Keratinocyte (primary cell): ENCODE measurements around the gene ZNF681.
"Not testable (repeated sequence)": the region's sequence is repeated elsewhere in the genome, so short reads cannot be mapped to it uniquely, and the experiment has no call there.

Source experiments
- EZH2 ChIP-seq: IDR thresholded peaks from one replicate; pipeline ENCODE4 v1.6.1; 2012; ENCODE audit warnings: inconsistent platforms, mild to moderate bottlenecking, low read length, moderate library complexity
- TF ChIP-seq, protein P1 (sequence below), 3 experiments: IDR thresholded peaks in 1 of 3; conservative IDR thresholded peaks in 1 of 3; optimal IDR thresholded peaks in 1 of 3; 2 replicates in 2 of 3; 3 replicates in 1 of 3; pipeline versions ENCODE3 to v1.5.1; 2011; ENCODE audit warnings: low read length in 3 of 3, mild to moderate bottlenecking in 3 of 3, moderate library complexity in 2 of 3, control low read depth in 1 of 3, inconsistent platforms in 1 of 3; ENCODE audit not compliant: insufficient read depth in 2 of 3; ENCODE audit errors: extremely low read depth in 1 of 3

DNA sequence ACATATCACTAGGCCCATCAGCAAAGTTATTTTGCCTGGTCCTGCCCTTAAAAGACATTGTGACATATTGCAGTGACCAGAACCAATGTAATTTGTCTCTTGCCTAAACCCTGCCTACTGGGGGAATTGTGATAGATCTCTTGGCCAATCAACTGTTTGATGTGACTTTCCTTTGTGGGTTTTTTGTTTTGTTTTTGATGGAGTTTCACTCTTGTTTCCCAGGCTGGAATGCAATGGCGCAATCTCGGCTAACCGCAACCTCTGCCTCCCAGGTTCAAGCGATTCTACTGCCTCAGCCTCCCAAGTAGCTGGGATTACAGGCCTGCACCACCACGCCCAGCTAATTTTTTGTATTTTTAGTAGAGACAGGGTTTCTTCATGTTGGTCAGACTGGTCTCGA, 19.3 kb upstream of the ZNF681 start:
- TF ChIP-seq, protein P1, sequence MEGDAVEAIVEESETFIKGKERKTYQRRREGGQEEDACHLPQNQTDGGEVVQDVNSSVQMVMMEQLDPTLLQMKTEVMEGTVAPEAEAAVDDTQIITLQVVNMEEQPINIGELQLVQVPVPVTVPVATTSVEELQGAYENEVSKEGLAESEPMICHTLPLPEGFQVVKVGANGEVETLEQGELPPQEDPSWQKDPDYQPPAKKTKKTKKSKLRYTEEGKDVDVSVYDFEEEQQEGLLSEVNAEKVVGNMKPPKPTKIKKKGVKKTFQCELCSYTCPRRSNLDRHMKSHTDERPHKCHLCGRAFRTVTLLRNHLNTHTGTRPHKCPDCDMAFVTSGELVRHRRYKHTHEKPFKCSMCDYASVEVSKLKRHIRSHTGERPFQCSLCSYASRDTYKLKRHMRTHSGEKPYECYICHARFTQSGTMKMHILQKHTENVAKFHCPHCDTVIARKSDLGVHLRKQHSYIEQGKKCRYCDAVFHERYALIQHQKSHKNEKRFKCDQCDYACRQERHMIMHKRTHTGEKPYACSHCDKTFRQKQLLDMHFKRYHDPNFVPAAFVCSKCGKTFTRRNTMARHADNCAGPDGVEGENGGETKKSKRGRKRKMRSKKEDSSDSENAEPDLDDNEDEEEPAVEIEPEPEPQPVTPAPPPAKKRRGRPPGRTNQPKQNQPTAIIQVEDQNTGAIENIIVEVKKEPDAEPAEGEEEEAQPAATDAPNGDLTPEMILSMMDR (optimal IDR thresholded peaks at IDR 0.05 in 1 of 3, IDR thresholded peaks at IDR 0.05 in 1 of 3, conservative IDR thresholded peaks at IDR 0.05 in 1 of 3; ENCODE audit: extremely low read depth in 1 of 3, insufficient read depth in 2 of 3, low read length in 3 of 3) = not testable (repeated sequence)
- not testable (repeated sequence) for TF ChIP-seq EZH2
